Kasumi-1 (cell line): Measurements from ENCODE around the gene PHAX.
A peak's percentile ranks its signal among the peaks of the same experiment; 100 is the strongest.
"Not testable (repeated sequence)": the region's sequence is repeated elsewhere in the genome, so short reads cannot be mapped to it uniquely, and the experiment has no call there.

Source experiments
- DNase-seq, 2 experiments: peaks; one replicate each; lab custom pipeline; 2025; lab: John Stamatoyannopoulos, UW

The PHAX gene

DNA sequence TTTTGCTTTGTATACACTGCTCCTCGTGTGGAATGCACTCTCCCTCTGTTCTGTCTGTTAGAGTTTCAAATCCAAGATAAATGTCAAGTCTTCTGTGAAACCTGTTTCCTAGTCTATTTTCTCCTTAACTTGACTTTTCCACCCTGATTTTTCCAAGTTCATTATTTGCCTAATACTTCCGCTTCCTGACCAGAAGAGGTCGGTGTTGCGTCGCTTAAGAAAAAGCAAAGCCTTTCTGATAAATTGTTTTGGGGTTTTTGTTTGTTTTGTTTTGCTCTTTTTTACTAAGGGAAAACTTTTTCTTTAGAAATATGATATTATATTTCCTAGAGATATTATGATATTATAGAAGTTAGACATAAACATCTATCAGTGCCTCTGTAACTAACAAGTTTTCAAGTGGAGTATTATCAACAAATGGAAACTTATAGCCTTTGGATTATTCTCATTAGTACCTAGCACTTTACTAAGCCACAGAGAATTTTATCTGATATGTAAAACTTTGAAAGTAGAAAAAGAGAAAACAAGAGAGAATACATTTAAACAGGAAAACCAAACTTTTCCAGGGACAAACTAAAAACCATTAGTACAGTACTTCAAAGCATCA lies 55.8 kb downstream of the PHAX start:
- DNase-seq = peak; percentile 56 to 65

- DNase-seq = no peak
Observed at GRCh38 chr5:126658561-126658960, 57.8 kb downstream of the PHAX start.

DNA sequence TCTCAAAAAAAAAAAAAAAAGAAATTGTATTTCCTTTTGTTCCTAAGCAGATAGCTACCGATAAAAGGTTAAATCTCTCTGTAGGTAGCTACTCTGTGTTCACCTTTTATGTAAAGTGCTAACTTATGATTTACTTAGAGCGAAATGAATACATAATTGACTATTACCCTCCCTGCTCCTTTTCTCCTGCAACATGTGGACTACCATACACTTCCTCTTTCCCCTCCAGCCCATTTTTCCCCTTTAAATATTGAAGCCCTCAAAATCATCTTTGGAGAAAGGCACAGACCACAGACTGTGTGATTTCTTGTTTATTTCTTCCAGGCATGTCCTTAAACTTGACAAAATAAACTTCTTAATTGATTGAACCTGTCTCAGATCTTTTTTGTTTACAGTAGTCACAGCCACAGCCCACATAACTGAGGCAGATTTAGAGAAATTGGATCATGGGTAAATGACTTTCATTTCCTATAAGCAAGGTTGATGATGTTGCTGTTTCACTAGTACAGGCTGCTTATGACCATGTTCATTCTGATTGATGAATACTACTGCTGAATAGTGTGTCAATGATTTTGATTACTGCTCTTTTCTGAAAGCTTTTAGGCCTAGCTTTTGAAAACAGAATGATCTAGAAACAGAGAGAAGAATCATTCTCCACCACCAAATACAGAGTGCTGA lies 59.2 kb downstream of the PHAX start:
- peak in 1 of 2 experiments; percentile 35 for DNase-seq

GRCh38 chr5:126664586-126664985 lies 63.8 kb downstream of the PHAX start:
- no peak for DNase-seq

GRCh38 chr5:126670109-126670508 lies 69.4 kb downstream of the PHAX start:
- DNase-seq = not testable (repeated sequence)

- DNase-seq = not testable (repeated sequence)
Observed at GRCh38 chr5:126671681-126672080, 70.9 kb downstream of the PHAX start.

DNA sequence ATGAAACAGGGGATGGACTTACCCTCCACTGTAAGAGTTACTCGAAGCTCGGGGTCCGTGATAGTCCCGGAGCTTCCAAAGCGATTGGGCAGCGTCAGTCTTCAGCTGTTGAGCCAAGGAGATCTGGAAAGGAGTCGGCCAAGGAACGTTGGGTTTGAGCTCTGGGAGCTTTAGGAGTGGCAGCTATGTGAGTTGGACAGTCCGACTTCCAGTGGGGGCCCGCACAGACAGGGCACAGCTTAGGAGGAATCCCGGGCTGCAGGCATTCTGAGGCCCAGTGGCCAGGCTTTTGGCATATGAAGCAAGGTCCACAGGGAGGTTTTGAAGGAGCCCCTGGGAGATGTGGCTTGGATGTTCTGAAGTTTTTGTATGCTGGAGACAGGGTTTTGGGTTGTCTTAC lies 72.7 kb downstream of the PHAX start:
- no peak for DNase-seq

DNA sequence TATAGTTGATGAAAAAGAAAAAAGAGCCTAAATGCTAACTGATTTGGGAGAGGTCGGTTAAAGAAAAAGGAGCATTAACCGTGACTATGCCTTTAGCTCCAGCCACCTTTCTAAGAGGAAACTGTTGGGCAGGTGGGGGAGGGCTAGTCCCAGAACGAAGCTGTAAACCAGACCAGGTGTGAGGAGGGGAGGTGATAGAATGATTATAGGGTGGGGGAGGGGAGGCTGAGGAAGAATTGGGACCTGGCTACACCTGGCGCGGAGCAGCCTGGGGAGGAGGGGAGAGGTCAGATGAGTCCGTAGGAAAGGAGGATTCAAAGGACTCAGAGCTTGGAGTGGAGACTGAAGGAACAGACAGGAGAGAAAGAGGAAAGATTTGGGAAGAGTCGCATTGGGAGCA lies 73.4 kb downstream of the PHAX start:
- no peak for DNase-seq

DNA sequence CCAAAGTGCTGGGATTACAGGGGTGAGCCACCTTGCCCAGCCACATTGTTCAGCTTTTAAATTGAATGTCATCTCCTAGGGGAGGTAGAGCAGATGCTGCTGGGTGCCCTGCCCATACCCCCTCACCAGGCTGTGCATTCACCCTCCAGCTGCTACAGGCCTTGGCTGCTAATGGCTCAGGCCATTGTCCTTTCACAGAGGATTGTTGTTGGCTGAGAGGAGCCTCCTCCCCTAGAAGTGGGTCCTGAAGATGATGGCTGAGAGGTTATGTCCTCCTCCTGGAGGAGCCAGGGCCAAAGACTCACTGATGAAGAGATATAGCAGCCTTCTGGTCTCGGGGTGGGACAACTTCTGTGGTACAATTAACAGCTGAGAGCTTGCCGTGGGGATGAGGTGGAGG lies 74.6 kb downstream of the PHAX start:
- no peak for DNase-seq

GRCh38 chr5:126676195-126676624 lies 75.5 kb downstream of the PHAX start:
- DNase-seq = peak; percentile 70 to 82
